CD4-positive, CD25-positive, alpha-beta regulatory T cell (primary cell): ENCODE measurements around the gene NAT10. TPM values are rescaled to one million over a fixed set of nuclear protein-coding genes. Genes with fewer than 3 reads are reported as not detected.

Experiments
- ATAC-seq, 2 donors: fragments of 150-1000 bp; cut with Tn5 transposase; one replicate each; pipeline ENCODE4 v1.10.0; 2021; ENCODE audit warnings: low read depth in 2 of 2, moderate number of reproducible peaks in 2 of 2, moderate library complexity in 1 of 2
- DNase-seq, 3 donors: peaks; one replicate each; pipeline versions ENCODE4 v3.0.0 to v3.0.0-alpha.2; 2012 to 2022; ENCODE audit warnings: mixed read lengths in 1 of 3
- H3K27ac ChIP-seq: one replicate; pipeline ENCODE4 v1.7.0; 2013; ENCODE audit warnings: mild to moderate bottlenecking, low read length; ENCODE audit not compliant: insufficient read depth, poor library complexity, severe bottlenecking
- H3K27me3 ChIP-seq: one replicate; pipeline ENCODE4 v1.7.0; 2013; ENCODE audit warnings: low read length; ENCODE audit not compliant: control insufficient read depth, insufficient read depth
- H3K36me3 ChIP-seq: one replicate; pipeline ENCODE4 v1.7.0; 2013; ENCODE audit warnings: mild to moderate bottlenecking, low read length, moderate library complexity; ENCODE audit not compliant: control insufficient read depth, insufficient read depth
- H3K4me1 ChIP-seq: 2 replicates; pipeline ENCODE4 v1.7.0; 2013; ENCODE audit warnings: mild to moderate bottlenecking, low read length; ENCODE audit not compliant: insufficient read depth, control insufficient read depth, poor library complexity, severe bottlenecking
- H3K4me3 ChIP-seq: one replicate; pipeline ENCODE4 v1.7.0; 2013; ENCODE audit warnings: low read depth, mild to moderate bottlenecking, low read length, moderate library complexity
- H3K9me3 ChIP-seq, 2 experiments: 1 replicate in 1 of 2; 2 replicates in 1 of 2; pipeline ENCODE4 v1.7.0; 2013; ENCODE audit warnings: low read length in 2 of 2, mild to moderate bottlenecking in 1 of 2, moderate library complexity in 1 of 2; ENCODE audit not compliant: control insufficient read depth in 2 of 2
- H3K27ac Mint-ChIP-seq, 3 donors: one replicate each; pipeline ENCODE4 v1.8.0; 2020 to 2022; ENCODE audit warnings: mild to moderate bottlenecking in 3 of 3, mixed read lengths in 3 of 3, moderate library complexity in 2 of 3
- H3K27me3 Mint-ChIP-seq: one replicate; pipeline ENCODE4 v1.8.0; 2022; ENCODE audit warnings: mild to moderate bottlenecking, mixed read lengths
- H3K36me3 Mint-ChIP-seq: one replicate; pipeline ENCODE4 v1.8.0; 2020; ENCODE audit warnings: mixed read lengths
- H3K4me1 Mint-ChIP-seq, 4 donors: one replicate each; pipeline ENCODE4 v1.8.0; 2020 to 2022; ENCODE audit warnings: mixed read lengths in 4 of 4, mild to moderate bottlenecking in 1 of 4
- H3K4me3 Mint-ChIP-seq, 4 donors: one replicate each; pipeline ENCODE4 v1.8.0; 2020 to 2022; ENCODE audit warnings: mild to moderate bottlenecking in 4 of 4, mixed read lengths in 4 of 4, moderate library complexity in 3 of 4
- H3K9me3 Mint-ChIP-seq, 7 donors: one replicate each; pipeline ENCODE4 v1.8.0; 2020 to 2022; ENCODE audit warnings: mixed read lengths in 7 of 7, mild to moderate bottlenecking in 3 of 7, moderate library complexity in 2 of 7
- polyA plus RNA-seq, 4 donors: library from polyadenylated mRNA; unstranded; fragments of 300-500 nt; fragmentation: Illumina TruSeq; gene quantifications; one replicate each; pipeline ENCODE4 v1.2.3, GENCODE V29; 2021
- total RNA-seq: library from RNA; stranded (reverse); gene quantifications from one replicate; pipeline ENCODE4 v1.2.3, GENCODE V29; 2022

Gene NAT10
- total and polyA plus RNA-seq, 5 donors from 2014 or later: 24.8 to 48.8 (median 32.3) TPM

- Mint-ChIP-seq H3K27ac (no peak overlapping the region), H3K27me3 (no peaks in the 10 kb centered on the region), H3K4me1 (no peaks in the 10 kb centered on the region), H3K36me3 (no peaks in the 10 kb centered on the region), H3K4me3 (no peak overlapping the region), H3K9me3 (no peaks in the 10 kb centered on the region)
- no peak overlapping the region for H3K4me3 ChIP-seq
- DNase-seq (no peak), ATAC-seq (no peak)
- no peaks in the 10 kb centered on the region for H3K27me3 ChIP-seq
- H3K27ac ChIP-seq: no peak overlapping the region
- no peaks in the 10 kb centered on the region for H3K4me1 ChIP-seq
- H3K36me3 ChIP-seq: no peaks in the 10 kb centered on the region
- H3K9me3 ChIP-seq: no peaks in the 10 kb centered on the region
Measured at GRCh38 chr11:34165786-34166555, 60.5 kb downstream of the NAT10 start.

DNA sequence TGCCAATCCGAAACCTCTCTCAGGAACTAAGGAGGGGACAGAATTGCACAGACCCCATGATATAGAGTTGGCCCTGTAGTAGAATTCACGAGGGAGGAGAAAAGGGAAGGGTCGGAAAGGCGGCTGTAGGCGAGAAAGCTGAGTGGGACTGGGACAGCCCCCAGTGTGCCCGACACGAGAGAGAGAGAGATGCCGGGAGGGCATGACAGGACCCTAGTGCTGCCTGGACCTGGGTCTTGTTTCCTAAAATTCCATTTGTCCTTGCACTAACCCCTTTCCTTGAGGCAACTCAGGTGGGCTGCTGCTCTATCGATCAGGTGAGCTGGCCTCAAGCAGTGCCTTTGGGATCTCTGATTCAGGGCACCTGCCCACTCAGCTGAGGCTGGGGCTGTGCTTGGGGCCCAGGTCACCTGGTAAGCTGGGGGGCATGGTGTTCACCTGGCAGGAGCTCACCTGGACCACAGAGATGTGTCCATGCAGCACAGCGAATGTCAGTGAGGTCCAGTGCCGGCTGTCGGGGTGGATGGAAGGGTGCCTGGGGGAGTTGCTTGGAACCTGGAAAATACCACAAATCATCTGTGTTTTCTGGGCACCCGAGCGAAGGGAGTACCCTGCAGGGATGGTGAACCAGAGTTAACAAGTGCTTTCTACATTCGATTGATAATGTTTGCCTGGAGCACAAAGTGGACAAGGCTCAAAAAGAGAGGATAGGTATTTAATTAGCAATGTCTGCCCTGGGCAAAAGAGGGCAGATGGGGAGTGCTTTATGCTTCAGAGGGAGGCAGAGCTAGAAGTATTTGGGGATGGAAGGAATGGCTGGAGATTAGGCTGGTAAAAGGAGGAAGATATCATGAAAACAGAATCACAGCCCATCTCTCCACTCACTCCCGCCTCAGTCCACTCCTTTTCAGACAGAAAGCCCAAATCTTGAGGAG, 61.6 kb downstream of the NAT10 start:
- H3K27me3 Mint-ChIP-seq: no peaks in the 10 kb centered on the region
- no peak overlapping the region for H3K27ac Mint-ChIP-seq
- H3K4me3 Mint-ChIP-seq: no peak overlapping the region
- DNase-seq (no peak), ATAC-seq (no peak)
- Histone ChIP-seq H3K4me3 (no peak overlapping the region), H3K27me3 (no peaks in the 10 kb centered on the region), H3K36me3 (no peaks in the 10 kb centered on the region), H3K27ac (no peak overlapping the region), H3K9me3 (no peaks in the 10 kb centered on the region), H3K4me1 (no peaks in the 10 kb centered on the region)
- H3K4me1 Mint-ChIP-seq: no peaks in the 10 kb centered on the region
- H3K36me3 Mint-ChIP-seq: no peaks in the 10 kb centered on the region
- no peaks in the 10 kb centered on the region for H3K9me3 Mint-ChIP-seq

DNA sequence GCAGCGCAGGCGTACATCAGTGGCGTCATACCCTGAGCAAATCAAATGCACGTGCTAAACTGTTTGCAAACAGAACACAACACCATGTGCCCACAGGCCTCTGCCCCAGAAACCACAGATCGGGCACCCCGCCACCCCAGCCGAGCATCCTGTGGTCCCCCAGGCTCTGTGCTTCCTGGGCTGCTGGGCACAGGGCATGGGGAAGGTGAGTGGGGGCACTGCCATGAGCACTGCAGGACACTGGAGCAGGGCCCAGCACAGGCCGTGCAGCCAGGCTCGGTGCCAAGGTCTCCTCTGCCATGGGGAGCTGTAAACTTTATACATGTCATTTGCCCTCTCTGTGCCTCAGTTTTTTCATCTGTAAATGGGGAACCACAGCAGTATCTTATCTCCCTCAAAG, 62.5 kb downstream of the NAT10 start:
- ATAC-seq: no peak
- Histone ChIP-seq H3K4me1 (no peaks in the 10 kb centered on the region), H3K4me3 (no peak overlapping the region), H3K27ac (no peak overlapping the region), H3K27me3 (no peaks in the 10 kb centered on the region), H3K36me3 (no peaks in the 10 kb centered on the region), H3K9me3 (no peaks in the 10 kb centered on the region)
- H3K4me1 Mint-ChIP-seq: no peaks in the 10 kb centered on the region
- H3K27me3 Mint-ChIP-seq: no peaks in the 10 kb centered on the region
- no peak overlapping the region for H3K4me3 Mint-ChIP-seq
- H3K27ac Mint-ChIP-seq: no peak overlapping the region
- H3K36me3 Mint-ChIP-seq: no peaks in the 10 kb centered on the region
- H3K9me3 Mint-ChIP-seq: no peaks in the 10 kb centered on the region
- no peak for DNase-seq

- Histone ChIP-seq H3K4me1 (no peaks in the 10 kb centered on the region), H3K27ac (no peak overlapping the region), H3K9me3 (no peaks in the 10 kb centered on the region), H3K27me3 (no peaks in the 10 kb centered on the region), H3K4me3 (no peak overlapping the region), H3K36me3 (no peaks in the 10 kb centered on the region)
- no peak overlapping the region for H3K27ac Mint-ChIP-seq
- H3K4me1 Mint-ChIP-seq: peaks cover 0 to 3% (median 0%) of the 10 kb centered on the region in 4 donors
- no peaks in the 10 kb centered on the region for H3K36me3 Mint-ChIP-seq
- H3K4me3 Mint-ChIP-seq: no peak overlapping the region
- H3K9me3 Mint-ChIP-seq: no peaks in the 10 kb centered on the region
- no peaks in the 10 kb centered on the region for H3K27me3 Mint-ChIP-seq
- DNase-seq (no peak), ATAC-seq (no peak)
Measured at GRCh38 chr11:34168642-34169420, 63.4 kb downstream of the NAT10 start.

DNA sequence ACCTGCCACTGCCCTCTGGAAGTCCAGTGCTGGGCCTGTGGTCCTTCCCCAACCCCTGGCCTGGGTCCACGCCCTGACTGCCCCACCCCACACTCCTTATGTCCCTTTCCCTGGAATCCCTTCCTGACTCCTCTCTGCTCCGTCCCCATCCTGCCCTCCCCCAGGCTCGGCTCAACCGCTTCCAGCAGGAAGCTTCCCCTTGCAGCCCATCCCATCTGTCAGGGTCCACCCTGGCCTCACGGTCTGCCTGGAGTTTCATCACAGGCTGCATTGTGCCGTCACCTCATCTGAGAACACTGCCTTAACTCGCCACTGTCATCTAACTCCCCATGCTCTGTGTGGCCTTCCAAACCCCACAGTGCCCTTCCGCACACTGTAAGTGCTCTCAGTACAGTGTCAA, 64.3 kb downstream of the NAT10 start:
- no peak for ATAC-seq
- Mint-ChIP-seq H3K27me3 (no peaks in the 10 kb centered on the region), H3K4me3 (no peak overlapping the region), H3K27ac (peak overlapping the region in 1 of 3 donors; percentile 65), H3K4me1 (peaks cover 0 to 5% (median under 1%) of the 10 kb centered on the region in 4 donors), H3K36me3 (no peaks in the 10 kb centered on the region), H3K9me3 (peaks cover 0 to 1% (median 0%) of the 10 kb centered on the region in 7 donors)
- Histone ChIP-seq H3K27me3 (no peaks in the 10 kb centered on the region), H3K4me1 (peaks cover 6% of the 10 kb centered on the region), H3K36me3 (no peaks in the 10 kb centered on the region), H3K9me3 (no peaks in the 10 kb centered on the region), H3K27ac (no peak overlapping the region), H3K4me3 (no peak overlapping the region)
- no peak for DNase-seq

GRCh38 chr11:34173050-34173449, 67.6 kb downstream of the NAT10 start:
- DNase-seq (no peak), ATAC-seq (no peak)
- Mint-ChIP-seq H3K27me3 (peaks cover 6% of the 10 kb centered on the region), H3K4me1 (peaks cover 0 to 7% (median 3%) of the 10 kb centered on the region in 4 donors), H3K9me3 (peaks cover 0 to 1% (median 0%) of the 10 kb centered on the region in 7 donors), H3K27ac (no peak overlapping the region), H3K36me3 (no peaks in the 10 kb centered on the region), H3K4me3 (no peak overlapping the region)
- peaks cover 8% of the 10 kb centered on the region for H3K4me1 ChIP-seq
- H3K9me3 ChIP-seq: no peaks in the 10 kb centered on the region
- no peaks in the 10 kb centered on the region for H3K27me3 ChIP-seq
- no peaks in the 10 kb centered on the region for H3K36me3 ChIP-seq
- H3K4me3 ChIP-seq: no peak overlapping the region
- no peak overlapping the region for H3K27ac ChIP-seq

DNA sequence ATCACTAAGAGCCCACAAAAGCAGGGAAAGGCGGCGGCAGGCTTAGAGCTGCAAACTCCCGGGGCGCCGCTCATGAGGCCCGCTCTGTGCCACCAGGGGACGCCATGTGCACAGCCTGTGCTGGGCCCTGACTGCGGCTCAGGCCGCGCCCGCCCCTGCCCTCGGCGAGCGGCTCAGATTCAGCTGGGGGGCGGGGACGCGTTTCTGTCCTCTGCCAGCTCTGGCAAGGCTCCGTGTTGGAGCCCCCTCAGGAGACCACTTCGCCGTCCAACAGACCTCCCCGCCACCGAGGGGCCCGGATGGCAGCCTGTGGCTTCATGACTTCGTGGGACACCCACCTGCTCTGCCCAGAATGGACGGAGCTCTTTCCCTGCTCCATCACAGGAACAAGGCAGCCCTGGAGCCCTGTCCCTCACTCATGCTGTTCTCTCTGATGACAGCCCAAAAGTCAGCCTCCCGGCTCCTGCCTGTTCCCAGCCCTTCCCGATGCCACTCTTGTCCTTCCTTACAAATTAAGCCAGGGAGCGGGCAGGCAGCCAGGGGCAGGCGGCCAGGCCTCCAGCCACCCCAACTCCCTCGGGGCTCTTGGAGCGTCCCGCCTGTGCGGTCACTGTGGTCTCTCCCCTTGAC, 69.1 kb downstream of the NAT10 start:
- Mint-ChIP-seq H3K9me3 (peaks cover 0 to 1% (median 0%) of the 10 kb centered on the region in 7 donors), H3K27ac (no peak overlapping the region), H3K27me3 (peaks cover 6% of the 10 kb centered on the region), H3K4me3 (peak overlapping the region in 3 of 4 donors; percentile 50 to 82 (median 81)), H3K4me1 (peaks cover 0 to 7% (median 3%) of the 10 kb centered on the region in 4 donors), H3K36me3 (no peaks in the 10 kb centered on the region)
- Histone ChIP-seq H3K4me3 (no peak overlapping the region), H3K9me3 (no peaks in the 10 kb centered on the region), H3K36me3 (no peaks in the 10 kb centered on the region), H3K4me1 (peaks cover 8% of the 10 kb centered on the region), H3K27me3 (no peaks in the 10 kb centered on the region), H3K27ac (no peak overlapping the region)
- DNase-seq (peak; percentile 57 to 70 (median 69)), ATAC-seq (peak; percentile 96 to 97)
